ENCODE measurements around the gene TALDO1.

DNA sequence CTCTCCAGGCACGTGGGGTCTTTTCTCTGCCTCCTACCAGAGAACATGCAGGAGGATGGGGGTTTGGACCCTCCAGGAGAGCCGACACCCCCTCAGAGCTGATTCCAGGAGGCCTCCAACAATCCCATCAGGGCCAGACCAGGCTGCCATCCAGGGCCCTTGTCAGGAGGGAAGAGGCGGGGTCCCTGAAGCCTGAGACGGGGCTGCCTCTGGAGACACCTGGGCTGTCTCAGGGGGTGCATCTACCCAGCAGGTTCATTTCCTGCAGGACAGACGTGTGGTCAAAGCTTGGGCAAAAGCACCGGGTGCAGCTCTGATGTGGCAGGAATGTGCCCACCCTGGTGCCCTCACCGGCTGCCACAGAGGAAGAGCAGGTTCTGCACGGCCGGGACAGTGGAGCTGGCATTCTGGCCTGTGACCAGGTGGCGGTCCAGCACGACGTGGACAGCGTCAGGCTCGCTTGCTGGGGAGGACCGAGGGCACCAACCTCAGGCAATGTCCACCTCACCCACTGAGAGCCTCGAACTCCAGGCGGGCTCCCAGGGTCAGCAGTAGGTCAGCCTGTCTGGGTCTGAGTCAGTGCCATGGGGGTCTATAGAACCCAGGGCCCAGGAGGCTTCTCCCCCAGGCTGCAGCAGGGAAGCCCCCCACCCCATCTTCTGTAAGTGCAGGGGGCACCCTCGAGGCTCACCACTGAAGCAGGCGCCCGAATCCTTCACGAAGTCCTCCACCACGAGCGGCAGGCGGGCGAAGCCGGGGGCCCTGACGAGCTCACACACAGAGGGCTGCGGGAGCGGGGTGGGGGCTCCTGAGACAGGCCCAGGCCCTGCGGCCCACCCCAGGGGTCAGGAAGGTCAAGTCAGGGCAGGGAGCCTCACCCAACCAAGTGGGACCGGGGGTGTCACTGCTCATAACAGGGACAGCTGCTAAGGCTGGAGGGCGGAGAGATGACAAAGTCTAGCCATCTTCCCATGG, 23.7 kb downstream of the TALDO1 start:
- TF ChIP-seq, protein P1, sequence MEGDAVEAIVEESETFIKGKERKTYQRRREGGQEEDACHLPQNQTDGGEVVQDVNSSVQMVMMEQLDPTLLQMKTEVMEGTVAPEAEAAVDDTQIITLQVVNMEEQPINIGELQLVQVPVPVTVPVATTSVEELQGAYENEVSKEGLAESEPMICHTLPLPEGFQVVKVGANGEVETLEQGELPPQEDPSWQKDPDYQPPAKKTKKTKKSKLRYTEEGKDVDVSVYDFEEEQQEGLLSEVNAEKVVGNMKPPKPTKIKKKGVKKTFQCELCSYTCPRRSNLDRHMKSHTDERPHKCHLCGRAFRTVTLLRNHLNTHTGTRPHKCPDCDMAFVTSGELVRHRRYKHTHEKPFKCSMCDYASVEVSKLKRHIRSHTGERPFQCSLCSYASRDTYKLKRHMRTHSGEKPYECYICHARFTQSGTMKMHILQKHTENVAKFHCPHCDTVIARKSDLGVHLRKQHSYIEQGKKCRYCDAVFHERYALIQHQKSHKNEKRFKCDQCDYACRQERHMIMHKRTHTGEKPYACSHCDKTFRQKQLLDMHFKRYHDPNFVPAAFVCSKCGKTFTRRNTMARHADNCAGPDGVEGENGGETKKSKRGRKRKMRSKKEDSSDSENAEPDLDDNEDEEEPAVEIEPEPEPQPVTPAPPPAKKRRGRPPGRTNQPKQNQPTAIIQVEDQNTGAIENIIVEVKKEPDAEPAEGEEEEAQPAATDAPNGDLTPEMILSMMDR (IDR thresholded peaks at IDR 0.05; ENCODE audit: low read length): no peak
- TF ChIP-seq EZH2phosphoT487 (IDR thresholded peaks at IDR 0.05; ENCODE audit: low read length) (no peak), EZH2 (optimal IDR thresholded peaks at IDR 0.05; ENCODE audit: low read depth, low read length) (no peak)

All from MM.1S (cell line).